Endothelial cell (in vitro differentiated cells): Measurements from ENCODE around the gene PDILT. TPM values are rescaled to one million over a fixed set of nuclear protein-coding genes. Genes with fewer than 3 reads are reported as not detected.

Source experiments
- DNase-seq: peaks from one replicate; pipeline ENCODE4 v3.0.0; 2021; ENCODE audit warnings: low spot score
- H3K27ac Mint-ChIP-seq: one replicate; pipeline ENCODE4 v1.8.0; 2021; ENCODE audit warnings: mixed read lengths, inconsistent platforms; ENCODE audit not compliant: unreplicated experiment
- H3K27me3 Mint-ChIP-seq: one replicate; pipeline ENCODE4 v1.8.0; 2021; ENCODE audit warnings: mild to moderate bottlenecking, moderate library complexity, mixed read lengths, inconsistent platforms; ENCODE audit not compliant: unreplicated experiment
- H3K36me3 Mint-ChIP-seq: one replicate; pipeline ENCODE4 v1.8.0; 2021; ENCODE audit warnings: mild to moderate bottlenecking, low read depth, mixed read lengths, inconsistent platforms; ENCODE audit not compliant: unreplicated experiment
- H3K4me1 Mint-ChIP-seq: one replicate; pipeline ENCODE4 v1.8.0; 2021; ENCODE audit warnings: mild to moderate bottlenecking, mixed read lengths, inconsistent platforms; ENCODE audit not compliant: unreplicated experiment
- H3K4me3 Mint-ChIP-seq: one replicate; pipeline ENCODE4 v1.8.0; 2021; ENCODE audit warnings: mild to moderate bottlenecking, mixed read lengths, inconsistent platforms; ENCODE audit not compliant: unreplicated experiment
- H3K9me3 Mint-ChIP-seq: one replicate; pipeline ENCODE4 v1.8.0; 2021; ENCODE audit warnings: mixed read lengths, inconsistent platforms; ENCODE audit not compliant: unreplicated experiment
- total RNA-seq: library from RNA; stranded (reverse); fragmentation: NEBNext Ultra II Directional; extraction: Animal tissue kit (Norgen Biotek cat#: 25700); gene quantifications from one replicate; pipeline ENCODE4 v1.2.1, GENCODE V29; 2021; ENCODE audit not compliant: unreplicated experiment
- TF ChIP-seq, protein P1 (sequence below): fragments of 200-600 bp; sonication (generic); IDR thresholded peaks from one replicate; pipeline ENCODE4 v1.5.0; 2021; ENCODE audit warnings: antibody characterized with exemption; ENCODE audit not compliant: unreplicated experiment

The PDILT gene
- total RNA-seq, 1 donor from 2014 or later, result not detected

DNA sequence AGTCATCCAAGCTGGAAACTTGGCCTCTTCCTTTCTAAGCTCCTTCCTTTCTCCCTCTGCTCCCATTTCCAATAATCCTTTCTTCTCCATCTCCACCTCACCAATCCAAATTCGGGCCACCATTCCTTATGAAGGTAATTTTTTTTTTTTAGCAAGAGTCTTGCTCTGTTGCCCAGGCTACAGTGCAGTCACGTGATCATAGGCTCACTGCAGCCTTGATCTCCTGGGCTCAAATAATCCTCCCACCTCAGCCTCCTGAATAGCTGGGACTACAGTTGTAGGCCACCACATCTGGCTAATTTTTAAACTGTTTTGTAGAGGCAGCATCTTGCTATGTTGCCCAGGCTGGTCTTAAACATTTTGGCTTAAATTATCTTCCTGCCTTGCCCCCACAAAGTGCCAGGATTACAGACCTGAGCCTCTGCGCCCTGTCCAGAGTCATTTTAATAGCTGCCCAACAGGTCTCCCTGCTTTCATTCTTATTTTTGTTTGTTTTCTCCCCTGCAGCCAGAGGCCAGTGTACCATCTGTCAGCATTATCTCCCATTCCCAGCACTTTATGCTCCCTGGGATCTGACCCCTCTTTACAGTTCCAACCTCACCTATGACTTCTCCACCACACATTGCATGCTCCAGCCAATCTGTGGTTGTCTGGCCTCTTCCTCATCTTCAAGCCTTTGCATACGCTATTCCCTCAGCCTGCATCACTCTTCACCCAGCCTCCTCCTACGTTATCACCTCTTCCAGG lies 75.0 kb downstream of the PDILT start:
- H3K4me1 Mint-ChIP-seq, result no peaks in the 10 kb centered on the region
- TF ChIP-seq, protein P1, sequence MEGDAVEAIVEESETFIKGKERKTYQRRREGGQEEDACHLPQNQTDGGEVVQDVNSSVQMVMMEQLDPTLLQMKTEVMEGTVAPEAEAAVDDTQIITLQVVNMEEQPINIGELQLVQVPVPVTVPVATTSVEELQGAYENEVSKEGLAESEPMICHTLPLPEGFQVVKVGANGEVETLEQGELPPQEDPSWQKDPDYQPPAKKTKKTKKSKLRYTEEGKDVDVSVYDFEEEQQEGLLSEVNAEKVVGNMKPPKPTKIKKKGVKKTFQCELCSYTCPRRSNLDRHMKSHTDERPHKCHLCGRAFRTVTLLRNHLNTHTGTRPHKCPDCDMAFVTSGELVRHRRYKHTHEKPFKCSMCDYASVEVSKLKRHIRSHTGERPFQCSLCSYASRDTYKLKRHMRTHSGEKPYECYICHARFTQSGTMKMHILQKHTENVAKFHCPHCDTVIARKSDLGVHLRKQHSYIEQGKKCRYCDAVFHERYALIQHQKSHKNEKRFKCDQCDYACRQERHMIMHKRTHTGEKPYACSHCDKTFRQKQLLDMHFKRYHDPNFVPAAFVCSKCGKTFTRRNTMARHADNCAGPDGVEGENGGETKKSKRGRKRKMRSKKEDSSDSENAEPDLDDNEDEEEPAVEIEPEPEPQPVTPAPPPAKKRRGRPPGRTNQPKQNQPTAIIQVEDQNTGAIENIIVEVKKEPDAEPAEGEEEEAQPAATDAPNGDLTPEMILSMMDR, result no peak
- no peaks in the 10 kb centered on the region for H3K36me3 Mint-ChIP-seq
- H3K27ac Mint-ChIP-seq, result no peak overlapping the region
- no peak for DNase-seq
- H3K9me3 Mint-ChIP-seq, result no peaks in the 10 kb centered on the region
- no peak overlapping the region for H3K4me3 Mint-ChIP-seq
- H3K27me3 Mint-ChIP-seq, result peaks cover 1% of the 10 kb centered on the region

DNA sequence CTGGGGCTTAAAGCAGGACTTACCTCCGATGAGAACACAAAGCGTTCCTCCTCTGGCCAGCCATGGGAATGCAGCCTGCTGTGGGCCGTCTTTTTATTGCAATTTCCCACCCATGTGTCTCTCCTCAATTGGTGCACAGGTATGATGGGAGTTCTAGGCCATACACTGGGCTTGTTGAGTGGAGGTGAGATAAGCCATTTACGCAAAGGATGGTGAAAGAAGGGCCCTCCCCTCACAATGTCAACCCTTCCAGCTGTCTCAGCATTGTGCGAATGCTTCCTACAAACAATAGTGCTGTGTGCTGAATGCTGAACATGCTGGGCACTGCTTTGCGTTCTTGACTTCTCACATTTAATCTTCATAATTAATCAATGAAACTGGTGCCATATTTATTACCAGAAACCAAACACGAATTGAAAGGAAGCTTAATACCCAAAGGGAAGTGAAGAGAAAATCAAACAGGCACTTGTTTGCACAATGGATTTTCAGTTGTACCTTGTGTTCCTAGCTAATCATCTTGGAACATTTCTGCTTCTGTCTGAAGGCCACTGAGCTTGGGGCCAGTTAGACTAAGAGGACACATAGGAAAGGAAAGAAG lies 77.0 kb downstream of the PDILT start, which contains the start of gene GP2:
TSS of gene GP2 (minus strand) at position 70 of the 598 bp plus-strand sequence. CDS start 1,082 bp downstream, outside the sequence.
- TF ChIP-seq, protein P1, result no peak

DNA sequence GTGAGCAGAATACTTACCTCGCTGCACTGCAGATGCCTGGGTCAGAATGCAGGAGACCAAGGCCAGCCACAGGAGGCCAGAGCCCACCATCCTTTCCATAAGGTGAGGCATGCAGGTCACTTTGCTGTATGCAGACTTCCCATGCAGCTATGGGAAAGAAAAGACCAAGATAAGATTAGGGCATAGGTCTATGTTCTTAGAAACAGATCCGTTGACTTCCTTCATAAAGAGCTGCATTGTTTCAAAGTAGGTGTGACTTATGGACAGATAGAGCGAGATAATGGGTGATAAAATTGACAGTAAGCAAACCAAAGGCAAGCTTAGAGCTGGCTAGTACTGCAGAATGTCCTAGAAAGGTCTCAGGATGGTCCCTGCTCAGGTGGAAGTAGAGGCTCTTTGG lies 78.2 kb downstream of the PDILT start:
- TF ChIP-seq, protein P1, result no peak
- Mint-ChIP-seq H3K4me1 (no peaks in the 10 kb centered on the region), H3K9me3 (no peaks in the 10 kb centered on the region), H3K27me3 (peaks cover 4% of the 10 kb centered on the region), H3K4me3 (no peak overlapping the region), H3K27ac (no peak overlapping the region), H3K36me3 (no peaks in the 10 kb centered on the region)
- no peak for DNase-seq

More for the DNA sequence above, 77.0 kb downstream of the PDILT start, which contains the start of gene GP2:
- DNase-seq, result no peak
- H3K4me3 Mint-ChIP-seq, result no peak within 1 kb of the TSS
- H3K36me3 Mint-ChIP-seq, result no peaks in the 10 kb centered on the region
- H3K4me1 Mint-ChIP-seq, result no peaks in the 10 kb centered on the region
- no peak within 1 kb of the TSS for H3K27ac Mint-ChIP-seq
- peaks cover 1% of the 10 kb centered on the region for H3K27me3 Mint-ChIP-seq
- no peaks in the 10 kb centered on the region for H3K9me3 Mint-ChIP-seq

DNA sequence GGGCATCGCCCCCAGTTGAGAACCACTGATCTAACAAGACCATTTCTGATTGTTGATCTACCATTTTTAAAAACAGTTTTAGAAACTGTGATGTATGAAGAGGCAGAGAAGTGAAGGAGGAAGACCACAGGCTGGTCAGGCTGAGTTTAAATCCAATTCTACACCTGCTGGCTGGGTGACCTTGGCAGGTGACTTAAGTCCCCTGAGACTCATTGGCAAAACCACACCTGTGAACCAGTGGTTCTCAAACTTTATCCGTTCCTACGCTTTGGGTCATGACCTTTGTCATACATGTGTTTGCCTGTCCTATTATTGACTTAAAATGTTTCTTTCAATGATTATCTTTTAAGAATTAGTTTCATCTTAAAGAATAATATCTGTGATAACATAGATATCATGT lies 79.5 kb downstream of the PDILT start:
- Mint-ChIP-seq H3K27ac (no peak overlapping the region), H3K9me3 (no peaks in the 10 kb centered on the region), H3K4me3 (no peak overlapping the region), H3K4me1 (no peaks in the 10 kb centered on the region), H3K36me3 (no peaks in the 10 kb centered on the region), H3K27me3 (peaks cover 4% of the 10 kb centered on the region)
- TF ChIP-seq, protein P1, result no peak
- DNase-seq, result no peak

DNA sequence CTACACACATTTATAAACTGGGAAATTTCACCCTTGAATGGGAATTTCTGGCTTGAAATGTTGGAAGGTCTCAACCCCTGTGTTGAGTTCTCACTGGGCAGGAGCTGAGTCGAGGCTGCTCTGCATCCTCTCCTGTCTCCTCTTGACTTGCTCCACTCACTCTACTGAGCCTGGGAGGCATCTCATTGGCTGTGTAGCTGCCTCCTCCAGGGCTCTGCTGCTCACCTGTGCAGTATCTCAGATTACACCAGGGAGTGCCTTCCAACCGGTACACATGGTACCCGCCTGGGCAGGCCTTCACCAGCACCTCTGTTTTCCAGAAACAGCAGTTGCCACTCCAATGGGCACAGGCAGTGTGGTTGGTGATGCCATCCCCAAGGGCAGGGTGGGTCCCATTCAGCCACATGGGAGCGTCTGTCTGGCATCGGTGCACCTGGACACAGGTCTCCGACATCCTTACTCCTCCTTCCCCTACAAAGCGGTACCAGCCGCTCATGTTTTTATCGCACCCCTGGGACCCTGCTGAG lies 80.9 kb downstream of the PDILT start:
- no peak for DNase-seq
- Mint-ChIP-seq H3K4me1 (no peaks in the 10 kb centered on the region), H3K4me3 (no peak overlapping the region), H3K27ac (no peak overlapping the region), H3K9me3 (no peaks in the 10 kb centered on the region), H3K36me3 (no peaks in the 10 kb centered on the region), H3K27me3 (peaks cover 2% of the 10 kb centered on the region)
- TF ChIP-seq, protein P1, result no peak
